Stimulated activated CD8-positive, alpha-beta memory T cell treated with anti-CD3 and anti-CD28 coated beads, Interleukin-15, amount 100 ng/mL, for 1 hour (primary cell): ENCODE measurements around the gene SLC39A2.
"Not testable (repeated sequence)": the region's sequence is repeated elsewhere in the genome, so short reads cannot be mapped to it uniquely, and the experiment has no call there.

Source experiments
- DNase-seq: peaks from one replicate; pipeline ENCODE4 v3.0.0-alpha.2; 2020; ENCODE audit warnings: low read depth

SLC39A2 gene, protein sequence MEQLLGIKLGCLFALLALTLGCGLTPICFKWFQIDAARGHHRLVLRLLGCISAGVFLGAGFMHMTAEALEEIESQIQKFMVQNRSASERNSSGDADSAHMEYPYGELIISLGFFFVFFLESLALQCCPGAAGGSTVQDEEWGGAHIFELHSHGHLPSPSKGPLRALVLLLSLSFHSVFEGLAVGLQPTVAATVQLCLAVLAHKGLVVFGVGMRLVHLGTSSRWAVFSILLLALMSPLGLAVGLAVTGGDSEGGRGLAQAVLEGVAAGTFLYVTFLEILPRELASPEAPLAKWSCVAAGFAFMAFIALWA

GRCh38 chr14:20998674-20999366, at the start of gene SLC39A2:
SLC39A2 (plus strand) TSS chr14:20999293; CDS start chr14:20999447, 154 bp downstream.
- no peak for DNase-seq

GRCh38 chr14:20954736-20955537, 44.2 kb upstream of the SLC39A2 start, which contains the start of gene RNASE2:
RNASE2 (plus strand) TSS chr14:20955487; CDS start chr14:20955772, 285 bp downstream.
- not testable (repeated sequence) for DNase-seq

GRCh38 chr14:20955538-20955873, 43.6 kb upstream of the SLC39A2 start:
- not testable (repeated sequence) for DNase-seq

GRCh38 chr14:20956376-20956976, 42.6 kb upstream of the SLC39A2 start:
- no peak for DNase-seq

DNA sequence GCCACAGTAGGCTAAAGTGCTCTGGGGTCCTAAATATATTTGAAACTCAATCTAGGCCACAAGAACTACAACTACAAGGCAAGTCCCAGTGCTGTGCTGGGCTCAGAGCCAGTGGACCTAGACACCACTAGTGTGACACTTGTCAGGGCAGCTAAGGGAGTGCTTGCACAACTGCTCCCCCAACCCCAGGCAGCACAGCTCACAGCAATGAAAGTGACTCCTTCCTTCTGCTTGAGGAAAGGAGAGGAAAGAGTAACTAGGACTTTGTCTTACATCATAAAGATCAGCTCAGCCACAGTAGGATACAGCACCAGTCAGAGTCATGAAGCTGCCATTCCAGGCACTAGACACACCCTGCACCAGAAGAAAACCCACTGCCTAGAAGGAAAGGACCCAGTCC, 40.1 kb upstream of the SLC39A2 start:
- DNase-seq, result not testable (repeated sequence)

GRCh38 chr14:20969336-20969735, 29.8 kb upstream of the SLC39A2 start:
- no peak for DNase-seq

DNA sequence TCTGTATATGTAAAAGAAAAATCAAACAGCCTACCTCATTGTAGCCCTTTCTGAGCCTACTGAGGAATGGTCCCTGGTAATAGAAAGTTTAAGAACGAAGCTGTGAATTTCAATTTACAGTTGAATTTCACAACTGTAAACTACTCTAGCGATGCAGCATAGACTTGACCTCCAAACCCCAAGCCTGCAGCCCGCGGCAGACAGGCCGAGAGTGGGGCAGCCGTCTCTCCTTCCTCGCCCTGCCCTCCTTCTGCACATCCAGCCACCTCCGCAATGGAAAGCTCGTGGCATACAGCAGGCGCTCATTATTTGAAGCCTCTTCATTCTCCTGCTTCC, 28.5 kb upstream of the SLC39A2 start:
- DNase-seq, result no peak

DNA sequence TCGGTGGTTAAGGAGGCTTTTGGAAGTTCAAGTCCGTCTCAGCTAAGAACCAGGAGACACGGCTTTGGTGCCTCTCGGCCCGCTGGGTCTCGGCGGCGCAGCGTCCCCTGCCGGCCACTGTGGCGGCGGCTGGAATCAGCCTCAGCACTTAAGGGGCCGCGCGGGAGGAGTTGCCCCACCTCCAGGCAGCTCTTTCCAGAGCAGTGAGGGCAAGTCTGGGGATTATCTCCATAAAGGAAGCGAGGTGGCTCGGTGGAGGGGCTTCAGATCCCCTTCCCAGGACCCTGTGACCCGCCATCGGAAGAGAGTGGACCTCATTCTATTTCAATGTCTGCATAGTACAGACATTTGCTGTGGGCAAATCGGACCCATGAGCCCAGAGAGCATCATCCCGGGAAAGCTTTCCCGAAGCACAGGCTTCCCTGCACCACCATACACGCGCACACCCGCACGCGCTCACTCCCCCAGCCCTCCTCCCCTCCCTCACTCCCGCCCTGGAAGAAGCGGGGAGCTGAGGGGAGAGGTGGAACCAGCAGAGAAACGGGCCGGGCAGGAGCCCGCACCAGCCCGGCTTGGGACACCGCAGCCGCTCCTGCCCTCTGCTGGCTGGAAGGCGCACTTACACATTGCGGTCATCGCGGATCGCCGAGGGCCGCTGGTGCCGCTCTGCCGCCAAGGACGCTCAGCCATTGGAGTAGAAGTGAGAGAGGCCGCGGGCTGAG, 27.9 kb upstream of the SLC39A2 start:
- peak; percentile 49 for DNase-seq

GRCh38 chr14:20971705-20972021, 27.4 kb upstream of the SLC39A2 start:
- no peak for DNase-seq

DNA sequence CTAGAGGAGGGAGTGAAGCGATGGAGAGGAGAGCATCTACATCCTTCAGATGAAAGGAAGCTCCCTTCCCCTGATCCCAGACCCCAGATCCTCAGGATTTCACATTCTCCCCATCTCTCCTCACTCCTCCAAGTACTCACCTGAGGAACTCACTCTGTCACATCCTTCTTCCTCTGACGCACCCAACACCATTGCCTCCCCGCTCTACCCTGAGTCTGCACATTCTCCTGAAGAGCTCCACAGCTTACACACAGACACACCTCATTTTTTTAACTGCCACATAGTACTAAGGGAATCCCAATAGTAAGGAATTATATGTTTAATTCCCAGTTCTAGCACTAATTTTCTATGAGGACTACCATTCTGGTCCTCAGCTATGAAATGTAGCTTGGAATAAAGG, 25.6 kb upstream of the SLC39A2 start:
- DNase-seq, result no peak

DNA sequence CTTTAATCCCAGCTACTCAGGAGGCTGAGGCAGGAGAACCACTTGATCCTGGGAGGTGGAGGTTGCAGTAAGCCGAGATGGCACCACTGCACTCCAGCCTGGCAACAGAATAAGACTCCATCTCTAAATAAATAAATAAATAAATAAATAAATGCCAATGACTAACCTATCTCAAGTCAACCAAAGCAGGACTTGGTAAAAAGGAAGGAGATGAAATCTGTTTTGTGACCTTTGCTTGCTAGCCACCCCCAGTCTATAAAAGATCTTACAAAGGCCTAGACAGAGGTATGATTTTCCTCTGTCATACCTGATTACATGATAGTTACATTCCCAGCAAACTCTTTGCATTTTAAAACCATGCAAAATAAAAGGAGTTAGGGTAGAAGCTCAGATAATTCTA, 22.8 kb upstream of the SLC39A2 start:
- no peak for DNase-seq

DNA sequence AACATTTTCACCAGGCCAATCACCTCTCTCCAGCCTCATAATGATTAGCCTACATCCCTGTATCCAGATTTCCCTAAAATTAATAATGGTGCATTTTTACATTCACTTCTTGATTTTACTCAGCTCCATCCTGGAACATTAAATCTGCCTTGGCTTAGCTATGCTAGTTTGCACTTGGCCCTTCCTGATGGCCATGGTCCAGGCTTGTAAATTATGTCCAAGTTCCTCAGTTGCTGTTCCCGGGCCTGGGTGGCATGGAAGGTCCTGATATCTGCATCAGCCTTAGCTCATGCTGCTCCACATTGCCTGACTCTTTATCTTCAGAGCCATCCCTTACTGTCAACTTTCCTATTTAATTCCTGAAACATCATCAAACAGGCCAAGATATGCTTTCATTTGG, 20.4 kb upstream of the SLC39A2 start:
- DNase-seq, result no peak

- DNase-seq, result no peak
These were observed 18.2 kb upstream of the SLC39A2 start for GRCh38 chr14:20980906-20981305.

GRCh38 chr14:20982646-20983369, 16.3 kb upstream of the SLC39A2 start:
- no peak for DNase-seq

DNA sequence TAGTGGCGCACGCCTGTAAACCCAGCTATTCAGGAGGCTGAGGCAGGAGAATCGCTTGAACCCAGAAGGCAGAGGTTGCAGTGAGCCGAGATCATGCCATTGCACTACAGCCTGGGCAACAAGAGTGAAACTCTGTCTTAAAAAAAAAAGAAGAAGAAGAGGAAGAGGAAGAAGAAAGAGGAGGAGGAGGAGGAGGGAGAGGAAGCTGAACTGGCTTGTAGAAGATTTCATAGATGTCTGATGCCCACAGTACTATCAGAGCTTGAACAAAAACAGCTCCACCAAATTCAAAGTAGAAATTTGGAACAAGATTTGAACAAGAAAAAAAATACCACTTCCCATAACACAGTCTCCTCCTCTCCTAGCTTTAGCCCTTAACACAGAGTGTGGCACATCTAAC, 13.4 kb upstream of the SLC39A2 start:
- not testable (repeated sequence) for DNase-seq

DNA sequence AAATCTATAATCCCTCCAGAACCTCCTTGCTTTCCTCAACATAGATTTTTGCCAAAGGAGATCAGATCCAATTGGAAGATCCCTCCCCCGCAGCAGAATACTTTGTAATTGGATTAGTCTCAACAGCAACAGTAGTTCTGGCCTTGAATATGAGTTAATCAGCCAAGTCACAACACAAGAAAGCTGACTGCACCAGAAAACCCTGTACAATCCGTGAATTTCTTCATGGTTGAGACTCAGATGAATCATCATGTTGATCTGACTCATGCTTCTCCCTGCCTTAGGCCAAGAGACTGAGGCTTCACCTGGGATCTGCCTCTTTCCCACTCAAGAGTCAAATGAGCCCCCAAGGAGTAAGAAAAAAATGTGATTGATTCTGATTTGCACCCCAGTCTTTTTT, 12.3 kb upstream of the SLC39A2 start:
- DNase-seq, result no peak

DNA sequence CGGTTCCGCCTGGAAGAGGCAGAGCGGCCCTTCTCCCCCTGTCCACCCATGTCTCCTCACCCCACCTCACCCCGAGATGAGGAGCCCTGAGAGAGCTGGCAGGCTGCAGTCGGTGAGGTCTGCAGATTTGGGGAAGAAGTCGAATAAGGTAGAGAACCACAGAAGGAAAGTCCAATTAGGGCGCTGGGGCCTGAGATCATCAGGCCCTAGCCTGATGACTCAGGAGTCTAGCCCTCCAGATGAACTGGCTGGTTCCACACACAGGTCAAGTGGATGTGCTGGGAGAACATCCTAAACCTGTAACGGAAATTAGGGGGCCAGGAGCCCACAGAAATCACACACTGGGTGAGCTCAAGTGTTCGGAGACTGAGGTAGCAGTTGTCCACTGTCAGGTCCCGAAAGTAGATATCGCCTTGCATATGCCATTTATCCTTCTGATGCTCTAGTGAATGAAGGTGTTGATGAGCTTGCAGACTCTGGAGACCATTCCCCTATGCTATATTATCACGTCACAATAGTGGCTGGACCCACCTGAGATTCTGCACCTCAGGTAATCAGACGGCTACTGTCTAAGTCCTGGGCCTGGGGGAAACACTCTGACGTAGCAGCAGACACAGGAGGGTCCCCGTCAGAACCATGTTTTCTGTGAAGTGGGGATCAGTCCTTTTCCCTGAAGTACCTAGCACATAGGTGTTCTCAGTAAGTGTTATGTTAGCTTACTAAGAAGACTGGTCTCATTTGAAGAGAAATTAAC, 10.2 kb upstream of the SLC39A2 start:
- no peak for DNase-seq

DNA sequence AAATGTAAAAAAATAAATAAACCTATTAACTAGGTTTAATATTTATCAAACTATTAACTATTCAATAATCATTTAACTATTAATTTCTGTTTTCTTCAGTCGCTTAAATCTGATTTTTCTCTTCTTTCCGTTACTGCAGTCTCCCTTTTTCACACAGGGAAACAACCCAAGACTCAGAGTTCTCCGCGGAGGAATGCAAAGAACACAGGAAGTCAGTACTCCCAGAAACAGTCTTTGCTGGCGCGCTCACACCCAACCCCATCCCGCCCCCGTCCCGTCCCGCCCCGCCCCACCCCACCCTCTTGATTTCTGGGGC, 9.7 kb upstream of the SLC39A2 start:
- DNase-seq, result no peak

DNA sequence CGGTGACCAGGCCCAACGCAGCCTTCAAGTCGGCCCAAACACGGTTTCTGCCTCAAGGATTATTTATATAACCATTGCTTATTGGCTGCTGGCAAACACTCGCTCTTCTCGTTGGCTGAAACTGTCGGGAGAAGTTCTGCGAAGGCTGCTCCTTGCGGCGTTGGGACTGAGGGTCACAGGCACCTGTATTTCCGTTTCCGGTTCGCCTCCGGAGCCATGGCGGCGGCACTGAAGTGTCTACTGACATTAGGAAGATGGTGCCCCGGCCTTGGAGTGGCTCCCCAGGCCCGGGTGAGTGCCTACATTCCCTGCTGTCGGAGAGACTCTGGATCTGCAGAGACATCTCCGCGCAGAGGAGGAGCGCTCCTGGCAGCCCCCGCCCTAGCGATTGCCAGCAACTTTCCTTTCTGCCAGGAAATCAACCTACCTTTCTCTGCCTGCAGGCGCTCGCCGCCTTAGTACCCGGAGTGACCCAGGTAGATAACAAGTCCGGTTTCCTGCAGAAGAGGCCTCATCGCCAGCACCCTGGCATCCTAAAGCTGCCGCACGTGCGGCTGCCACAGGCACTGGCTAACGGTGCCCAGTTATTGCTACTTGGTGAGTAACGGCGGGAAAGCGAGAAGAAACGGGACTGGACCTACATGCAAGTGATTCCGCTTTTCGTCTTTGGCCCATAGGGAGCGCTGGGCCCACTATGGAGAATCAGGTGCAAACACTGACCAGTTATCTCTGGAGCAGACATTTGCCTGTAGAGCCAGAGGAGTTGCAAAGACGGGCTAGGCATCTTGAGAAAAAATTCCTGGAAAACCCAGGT, 9.1 kb upstream of the SLC39A2 start, which contains the start of gene METTL17:
Gene METTL17 (plus strand): TSS at position 194 of the 814 bp plus-strand sequence. CDS start 23 bp downstream, at position 217.
- peak; percentile 62 for DNase-seq

- DNase-seq, result no peak
These were observed 2.6 kb upstream of the SLC39A2 start for GRCh38 chr14:20996521-20996920.
